Adipose tissue (tissue), 3 donors: Measurements from ENCODE around the gene TBX21. TPM values are rescaled to one million over a fixed set of nuclear protein-coding genes. Genes with fewer than 3 reads are reported as not detected.

Experiments used
- H3K27ac ChIP-seq: one replicate; pipeline ENCODE4 v1.5.1; 2013; ENCODE audit warnings: low read depth, low read length
- WGBS, 3 donors: extraction: QIAGEN DNeasy Blood & Tissue Kit; methylation state at CpG; one replicate each; pipeline ENCODE4 v1.1.7; 2013; 5-methylcytosine and 5-hydroxymethylcytosine counted together
- polyA plus RNA-seq, 3 donors: library from polyadenylated mRNA; stranded (reverse); fragments of 200-250 nt; gene quantifications; one replicate each; pipeline ENCODE4 v1.2.3, GENCODE V29; 2013
- donor health status: healthy with polysubstance abuse.
- donor health status: Bipolar disorder and iron deficiency.
- donor health status: healthy.

Gene TBX21
- polyA plus RNA-seq, 3 donors: 0.03 to 0.90 (median 0.31) TPM

DNA sequence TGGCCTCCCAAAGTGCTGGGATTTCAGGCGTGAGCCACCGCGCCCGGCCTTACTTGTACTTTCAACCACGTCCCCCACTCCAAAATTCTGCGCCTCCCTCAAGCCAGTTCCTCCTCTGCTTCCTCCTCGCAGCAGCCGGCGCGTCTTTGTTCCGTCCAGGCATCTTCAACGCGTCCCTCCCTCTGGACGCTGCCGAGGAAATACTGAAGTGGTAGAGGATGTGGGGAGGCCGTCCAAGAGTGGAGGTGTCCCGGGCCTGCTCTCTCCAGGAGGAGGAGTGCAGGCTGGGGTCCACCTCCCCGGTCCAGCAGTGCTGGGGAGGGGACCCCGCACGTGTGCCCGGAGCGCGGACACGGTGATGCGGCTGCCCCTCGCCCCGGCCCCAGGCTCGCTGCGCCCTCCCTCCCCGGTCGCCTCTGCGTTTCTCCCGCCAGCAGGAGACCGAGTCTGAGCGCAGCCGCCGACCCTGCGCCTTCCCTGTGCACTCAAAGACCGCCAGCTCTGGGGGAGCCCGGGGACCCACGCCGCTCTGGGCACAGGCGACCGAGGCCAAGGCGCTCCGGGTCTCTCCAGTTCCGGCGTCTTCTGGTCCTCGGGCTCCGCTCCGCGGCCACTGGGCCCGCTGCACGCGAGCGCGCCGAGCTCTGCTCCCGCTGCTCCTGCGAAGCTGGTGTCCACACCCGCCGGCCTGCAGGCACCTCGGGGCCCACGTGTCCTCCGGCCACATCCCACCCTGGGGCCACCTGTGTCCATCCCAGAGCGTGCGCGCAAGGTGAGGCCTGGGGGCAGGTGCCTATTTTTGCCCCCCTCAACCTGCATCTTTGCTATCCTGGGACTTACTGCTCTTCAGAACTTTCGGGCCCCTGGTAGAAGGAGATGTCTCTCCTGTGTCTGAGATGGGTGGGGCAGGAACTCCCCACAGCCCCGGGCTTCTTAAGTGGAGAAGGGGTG is 56.9 kb downstream of the TBX21 start:
- H3K27ac ChIP-seq: no peak overlapping the region
- WGBS, 3 donors: 1 to 3% (median 2%) methylated on average over 53 to 70 of the region's 70 CpGs

DNA sequence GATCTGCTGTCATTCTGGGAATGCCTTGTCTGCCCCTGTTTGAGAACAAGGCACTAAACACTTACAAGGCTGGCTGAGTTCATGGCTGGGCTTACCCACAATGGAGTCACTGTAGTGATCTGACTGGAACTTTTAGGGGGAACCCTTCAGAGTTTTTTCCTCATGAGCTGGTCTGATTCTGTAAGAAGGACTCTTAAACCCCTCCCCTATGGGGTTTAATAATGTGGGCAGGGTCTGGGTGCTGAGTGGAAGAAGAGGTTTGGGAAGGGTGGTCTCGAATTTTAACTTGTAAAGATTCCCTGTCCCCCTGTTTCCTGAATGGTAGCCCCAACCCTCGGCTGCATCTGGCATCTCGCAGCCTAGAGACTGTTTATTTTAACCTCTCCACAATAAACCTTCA is 58.0 kb downstream of the TBX21 start:
- no peak overlapping the region for H3K27ac ChIP-seq
- WGBS, 3 donors: 29 to 40% (median 38%) methylated on average over 3 of the region's 3 CpGs

- no peak overlapping the region for H3K27ac ChIP-seq
- WGBS, 3 donors: 65 to 86% (median 78%) methylated on average over 1 of the region's 1 CpG
These were observed 59.4 kb downstream of the TBX21 start for GRCh38 chr17:47792457-47792856.

DNA sequence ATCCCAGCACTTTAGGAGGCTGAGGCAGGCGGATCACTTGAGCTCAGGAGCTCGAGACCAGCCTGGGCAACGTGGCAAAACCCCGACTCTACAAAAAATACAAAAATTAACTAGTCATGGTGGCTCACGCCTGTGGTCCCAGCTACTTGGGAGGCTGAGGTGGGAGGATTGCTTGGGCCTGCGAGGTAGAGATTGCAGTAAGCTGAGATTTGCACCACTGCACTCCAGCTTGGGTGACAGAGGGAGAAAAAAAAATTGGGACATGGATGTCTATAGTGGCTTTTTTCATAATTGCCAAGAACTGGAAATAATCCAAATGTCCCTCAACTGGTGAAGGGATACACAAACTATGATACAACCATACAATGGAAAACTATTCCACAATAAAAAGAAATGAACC is 59.9 kb downstream of the TBX21 start:
- no peak overlapping the region for H3K27ac ChIP-seq
- WGBS, 3 donors: 62 to 73% (median 68%) methylated on average over 6 of the region's 6 CpGs

Other genes with a start within 250 kb of the TBX21 start
- gene NPEPPS, start 202.1 kb upstream of the TBX21 start, polyA plus RNA-seq: 10 to 100 TPM; 29.0 to 47.3 (median 41.7) TPM
- gene KPNB1, start 83.3 kb upstream of the TBX21 start, polyA plus RNA-seq: 10 to 100 TPM; 40.6 to 99.5 (median 77.0) TPM
- 10 to 100 TPM in 2 of 3 donors, 1 to 10 TPM in 1; 5.9 to 21.5 (median 14.2) TPM for gene TBKBP1, start 39.1 kb upstream of the TBX21 start, polyA plus RNA-seq
- 10 to 100 TPM in 1 of 3 donors, 1 to 10 TPM in 2; 5.3 to 11.0 (median 5.6) TPM for gene OSBPL7, start 88.6 kb downstream of the TBX21 start, polyA plus RNA-seq
- gene MRPL10, start 98.3 kb downstream of the TBX21 start, polyA plus RNA-seq: 10 to 100 TPM; 42.3 to 52.0 (median 44.2) TPM
- under 1 TPM; 0.39 to 0.90 (median 0.49) TPM for gene LRRC46, start 98.4 kb downstream of the TBX21 start, polyA plus RNA-seq
- gene SCRN2, start 108.0 kb downstream of the TBX21 start, polyA plus RNA-seq: 100 to 1,000 TPM in 1 of 3 donors, 10 to 100 TPM in 2; 37.9 to 181 (median 89.5) TPM
- under 1 TPM; 0.45 to 0.56 (median 0.49) TPM for gene SP6, start 117.9 kb downstream of the TBX21 start, polyA plus RNA-seq
- gene SP2, start 163.0 kb downstream of the TBX21 start, polyA plus RNA-seq: 10 to 100 TPM in 1 of 3 donors, 1 to 10 TPM in 2; 7.2 to 15.7 (median 9.2) TPM
- 1 to 10 TPM; 6.2 to 9.6 (median 9.2) TPM for gene PNPO, start 208.3 kb downstream of the TBX21 start, polyA plus RNA-seq
- 10 to 100 TPM in 1 of 3 donors, 1 to 10 TPM in 2; 1.0 to 80.7 (median 7.1) TPM for gene PRR15L, start 224.6 kb downstream of the TBX21 start, polyA plus RNA-seq
- gene CDK5RAP3, start 237.9 kb downstream of the TBX21 start, polyA plus RNA-seq: 100 to 1,000 TPM; 119 to 176 (median 156) TPM